ENCODE results near the gene KRT74.

DNA sequence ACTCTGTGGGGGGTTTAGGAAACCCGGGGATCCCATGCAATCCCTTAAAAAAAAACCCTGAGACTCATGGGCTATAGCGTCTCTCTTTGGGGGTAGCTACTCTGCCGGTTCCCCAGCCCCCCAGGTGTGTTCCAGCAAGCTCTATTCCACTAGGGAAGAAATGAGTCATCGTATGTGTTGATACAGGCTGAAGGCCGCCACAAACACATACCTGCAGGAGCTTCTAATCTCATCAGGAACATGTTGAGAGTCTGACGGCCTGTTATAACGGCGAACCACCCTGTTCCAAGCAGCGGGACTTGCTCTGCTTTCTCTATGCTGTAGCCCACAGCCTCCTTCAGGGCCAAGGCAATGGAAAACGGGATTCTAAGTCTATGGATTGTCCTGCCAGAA is 52.5 kb downstream of the KRT74 start:
- TF ChIP-seq CTCF (IDR thresholded peaks at IDR 0.05) (no peak), EP300 (IDR thresholded peaks at IDR 0.05) (no peak)
